Endothelial cell of umbilical vein (primary cell): ENCODE results near the gene INPP4B. TPM values are rescaled to one million over a fixed set of nuclear protein-coding genes. Genes with fewer than 3 reads are reported as not detected.

Source experiments
- BruUV-seq: library from RNA; stranded (reverse); fragments of 400-500 nt; replicated peaks from 2 replicates; lab custom pipeline; 2021; lab: Mats Ljungman, UMichigan
- CTCF ChIA-PET: fragments of 300-600, 350-600 bp; sonication (Branson Sonifier 250); formaldehyde crosslinking; loops from one replicate; lab custom pipeline; 2021; ENCODE audit warnings: antibody characterized with exemption, inconsistent platforms; lab: Charles Lee
- POLR2A ChIA-PET: fragments of 300-600, 350-600 bp; sonication (Branson Sonifier 250); formaldehyde crosslinking; loops from one replicate; lab custom pipeline; 2021; ENCODE audit warnings: antibody characterized with exemption, inconsistent platforms; lab: Charles Lee
- DNase-seq: peaks from one replicate; pipeline ENCODE4 v3.0.0-alpha.2; 2011; ENCODE audit warnings: low read depth, low spot score
- FAIRE-seq: peaks from 2 replicates; lab custom pipeline; 2011; peaks lifted over from hg19 to GRCh38; lab: Jason Lieb, UNC
- H2AFZ ChIP-seq: 2 replicates; pipeline ENCODE4 v1.6.0; 2012; ENCODE audit warnings: low read depth, low read length, control low read depth, inconsistent platforms
- H3K27ac ChIP-seq: 2 replicates; pipeline ENCODE4 v1.5.1; 2011; ENCODE audit warnings: low read depth, mild to moderate bottlenecking, control low read depth, low read length, moderate library complexity; ENCODE audit not compliant: insufficient read depth
- H3K27me3 ChIP-seq, 2 experiments: 2 replicates each; pipeline versions ENCODE4 v1.6.0 to v1.6.1; 2011; ENCODE audit warnings: low read length in 2 of 2, mixed read lengths in 1 of 2; ENCODE audit not compliant: control insufficient read depth in 2 of 2, insufficient read depth in 2 of 2
- H3K36me3 ChIP-seq, 2 experiments: 2 replicates in 1 of 2; 3 replicates in 1 of 2; pipeline ENCODE4 v1.5.1; 2011; ENCODE audit warnings: low read length in 2 of 2, mild to moderate bottlenecking in 1 of 2, moderate library complexity in 1 of 2; ENCODE audit not compliant: control insufficient read depth in 2 of 2, insufficient read depth in 2 of 2; ENCODE audit errors: extremely low read depth in 1 of 2
- H3K4me1 ChIP-seq: 3 replicates; pipeline ENCODE4 v1.5.1; 2011; ENCODE audit warnings: mild to moderate bottlenecking, low read length; ENCODE audit not compliant: control insufficient read depth, insufficient read depth; ENCODE audit errors: extremely low read depth
- H3K4me2 ChIP-seq: 2 replicates; pipeline ENCODE4 v1.6.1; 2011; ENCODE audit warnings: low read length, control low read depth, mixed read lengths; ENCODE audit not compliant: insufficient read depth
- H3K4me3 ChIP-seq, 3 experiments: fragments of 200-600 bp in 1 of 3; sonication (generic), shearing (Covaris generic) in 1 of 3; replicated peaks in 1 of 3; 2 replicates each; pipeline ENCODE4 v1.5.1; 2011 to 2016; ENCODE audit warnings: control low read depth in 3 of 3, low read length in 3 of 3, mild to moderate bottlenecking in 2 of 3, inconsistent platforms in 1 of 3, low read depth in 1 of 3, moderate library complexity in 1 of 3; ENCODE audit not compliant: insufficient read depth in 1 of 3
- H3K79me2 ChIP-seq: 2 replicates; pipeline ENCODE4 v1.6.0; 2012; ENCODE audit warnings: low read length, inconsistent platforms; ENCODE audit not compliant: control insufficient read depth, insufficient read depth
- H3K9ac ChIP-seq: replicated peaks from 2 replicates; pipeline ENCODE3; 2011; ENCODE audit warnings: low read length, control low read depth; ENCODE audit not compliant: insufficient read depth; ENCODE audit errors: extremely low read depth
- H3K9me1 ChIP-seq: replicated peaks from 3 replicates; pipeline ENCODE4 v1.6.0; 2011; ENCODE audit warnings: mild to moderate bottlenecking, low read length; ENCODE audit not compliant: control insufficient read depth, insufficient read depth; ENCODE audit errors: extremely low read depth
- H3K9me3 ChIP-seq: replicated peaks from 2 replicates; pipeline ENCODE4 v1.5.1; 2012; ENCODE audit warnings: low read length, inconsistent platforms; ENCODE audit not compliant: control insufficient read depth, insufficient read depth
- H4K20me1 ChIP-seq: replicated peaks from 2 replicates; pipeline ENCODE3; 2011; ENCODE audit warnings: mild to moderate bottlenecking, low read length; ENCODE audit not compliant: control insufficient read depth, insufficient read depth; ENCODE audit errors: extremely low read depth
- CTCF ChIP-seq, 2 donors: IDR thresholded peaks; 1 replicate in 1 of 2; 2 replicates in 1 of 2; pipeline ENCODE4 v1.5.1; 2011; ENCODE audit warnings: low read length in 2 of 2, mild to moderate bottlenecking in 2 of 2, moderate library complexity in 2 of 2, control low read depth in 1 of 2, inconsistent platforms in 1 of 2, low read depth in 1 of 2; ENCODE audit not compliant: insufficient read depth in 1 of 2; ENCODE audit errors: extremely low read depth in 1 of 2
- EZH2 ChIP-seq: IDR thresholded peaks from 2 replicates; pipeline ENCODE4 v1.6.1; 2012; ENCODE audit warnings: borderline replicate concordance, low read depth, mild to moderate bottlenecking, moderate library complexity, low read length, inconsistent platforms; ENCODE audit not compliant: severe bottlenecking
- FOS ChIP-seq: IDR thresholded peaks from 2 replicates; pipeline ENCODE4 v1.6.1; 2011; ENCODE audit warnings: mild to moderate bottlenecking, low read length, moderate library complexity, borderline replicate concordance; ENCODE audit not compliant: insufficient read depth
- GATA2 ChIP-seq: IDR thresholded peaks from 2 replicates; pipeline ENCODE4 v1.7.0; 2011; ENCODE audit warnings: low read depth, mild to moderate bottlenecking, moderate library complexity, mixed read lengths, low read length; ENCODE audit not compliant: insufficient read length, insufficient read depth
- JUN ChIP-seq: IDR thresholded peaks from 2 replicates; pipeline ENCODE4 v1.6.1; 2011; ENCODE audit warnings: borderline replicate concordance, low read depth; ENCODE audit not compliant: insufficient read length, insufficient read depth
- MYC ChIP-seq: IDR thresholded peaks from one replicate; pipeline ENCODE4 v1.6.1; 2011; ENCODE audit warnings: mild to moderate bottlenecking, low read depth, low read length
- POLR2AphosphoS5 ChIP-seq: IDR thresholded peaks from 2 replicates; pipeline ENCODE4 v1.6.1; 2012; ENCODE audit warnings: low read depth, mild to moderate bottlenecking, control low read depth, low read length, moderate library complexity; ENCODE audit not compliant: insufficient read depth
- dilution Hi-C: fragments of 300-500 bp; cut with MboI; formaldehyde crosslinking; loops from one replicate; pipeline ENCODE4 v1.15.0; 2019; ENCODE audit warnings: low sequenced_read_pairs; ENCODE audit not compliant: extremely low pct_ligation_motif_present
- intact Hi-C: fragments of 100-400 bp; cut with micrococcal nuclease; formaldehyde crosslinking; loops from one replicate; pipeline ENCODE4 v1.10.0; 2022
- polyA plus RNA-seq, 4 experiments: library from polyadenylated mRNA; depleted of rRNA in 3 of 4; stranded (reverse) in 3 of 4; unstranded in 1 of 4; fragments of >200 nt; gene quantifications; 2 replicates each; pipeline versions ENCODE4 v1.2.1 to v1.2.3, GENCODE V29; 2011 to 2012; ENCODE audit warnings: missing spikeins in 1 of 4
- total RNA-seq: library from RNA; stranded (reverse); gene quantifications from 2 replicates; pipeline ENCODE4 v1.2.3, GENCODE V29; 2021
- TF ChIP-seq, protein P1 (sequence below): IDR thresholded peaks from 2 replicates; pipeline ENCODE4 v1.6.1; 2011; ENCODE audit not compliant: insufficient read depth, insufficient read length

INPP4B gene
- total and polyA plus RNA-seq, 2 donors (not counting 3 experiments of a cell fraction or from before 2014, with no cell fraction given), result 0.41 to 3.1 TPM

DNA sequence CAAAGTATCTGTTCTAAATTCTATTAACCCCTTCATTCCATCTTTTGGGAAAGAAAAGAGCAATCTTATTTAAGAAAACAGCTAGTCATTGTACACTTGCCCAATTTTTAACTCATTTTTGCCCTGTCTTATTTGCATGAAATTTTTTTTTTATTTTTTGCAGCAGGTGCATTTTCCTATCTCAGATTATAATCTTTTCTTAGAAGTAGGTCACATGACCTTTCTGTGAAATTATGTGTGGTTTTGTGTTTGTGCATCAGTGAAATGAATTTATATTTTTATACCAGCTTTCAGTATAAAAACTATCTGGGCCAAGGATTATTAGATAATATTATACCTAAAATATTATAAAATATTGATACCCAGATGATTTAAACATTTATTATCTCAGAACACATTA is 145.6 kb downstream of the INPP4B start:
- Histone ChIP-seq H3K4me3 (no peak overlapping the region), H3K27me3 (peaks cover 2 to 6% of the 10 kb centered on the region in 2 experiments), H3K9me1 (no peaks in the 10 kb centered on the region), H4K20me1 (no peaks in the 10 kb centered on the region), H3K9me3 (no peaks in the 10 kb centered on the region), H3K36me3 (no peaks in the 10 kb centered on the region), H3K27ac (no peak overlapping the region), H3K4me1 (no peaks in the 10 kb centered on the region), H3K4me2 (no peak overlapping the region), H3K9ac (no peak overlapping the region), H2AFZ (no peak overlapping the region), H3K79me2 (no peaks in the 10 kb centered on the region)
- DNase-seq (no peak), FAIRE-seq (no peak)
- ChIA-PET POLR2A (no interaction called here), CTCF (no interaction called here)
- intact Hi-C loops (no loop called here), dilution Hi-C loops (no loop called here)
- BruUV-seq, result no TSS peak
- TF ChIP-seq CTCF (IDR thresholded peaks at IDR 0.05; ENCODE audit: extremely low read depth in 1 of 2, insufficient read depth in 1 of 2, low read depth in 1 of 2, low read length in 2 of 2), result no peak
- TF ChIP-seq FOS, result no peak
- TF ChIP-seq MYC, result no peak
- TF ChIP-seq GATA2, result no peak
- no peak for TF ChIP-seq JUN
- no peak for TF ChIP-seq EZH2
- TF ChIP-seq, protein P1, sequence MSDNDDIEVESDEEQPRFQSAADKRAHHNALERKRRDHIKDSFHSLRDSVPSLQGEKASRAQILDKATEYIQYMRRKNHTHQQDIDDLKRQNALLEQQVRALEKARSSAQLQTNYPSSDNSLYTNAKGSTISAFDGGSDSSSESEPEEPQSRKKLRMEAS, result no peak
- no peak for TF ChIP-seq POLR2AphosphoS5
